VCaP (cell line): ENCODE results near the gene RAB40C.

Experiments used
- H3K27ac ChIP-seq: fragments of 450-650 bp; 2 replicates; pipeline ENCODE4 v1.5.1; 2017
- TF ChIP-seq, protein P1 (sequence below): fragments of 450-650 bp; conservative IDR thresholded peaks from 2 replicates; pipeline ENCODE4 v1.5.1; 2017; ENCODE audit warnings: mild to moderate bottlenecking, moderate library complexity

Gene RAB40C

DNA sequence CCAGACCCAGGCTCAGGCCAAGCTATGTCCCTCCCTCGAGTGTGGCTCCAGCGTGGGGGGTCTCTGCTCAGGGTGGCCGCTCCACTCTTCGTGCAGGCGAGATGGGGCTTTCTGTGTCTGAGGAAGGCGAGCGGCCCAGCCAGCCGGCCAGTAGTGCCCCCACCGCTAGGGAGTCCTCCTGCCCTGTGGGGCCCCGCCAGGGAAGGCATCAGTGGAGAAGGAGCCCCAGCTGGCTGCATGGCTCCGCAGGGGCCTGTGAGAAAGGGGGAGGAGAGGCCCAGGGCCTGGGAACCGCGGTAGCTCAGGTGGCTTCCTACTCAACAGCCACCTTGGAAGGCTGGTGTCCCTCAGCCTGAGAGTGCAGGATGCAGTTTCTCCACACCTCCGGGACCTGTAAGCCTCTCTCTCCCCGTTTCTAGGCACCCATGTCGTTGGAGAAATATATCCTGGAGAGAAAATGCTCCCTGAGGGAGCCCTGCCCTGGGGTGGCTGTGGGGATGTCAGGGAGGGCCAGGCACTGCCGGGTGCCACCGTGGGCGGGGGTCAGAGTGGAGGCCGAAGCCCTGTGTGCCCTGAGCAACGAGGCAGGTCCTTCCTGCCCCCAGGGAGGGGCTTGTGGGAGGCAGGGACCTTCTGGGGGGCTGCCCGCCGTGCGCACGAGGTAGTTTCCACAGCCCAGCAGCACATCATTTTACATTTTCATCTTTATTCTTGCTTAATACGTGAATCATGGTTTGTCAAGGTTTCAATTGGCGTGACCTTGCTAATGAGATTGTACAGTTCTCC is 16.8 kb upstream of the RAB40C start:
- TF ChIP-seq, protein P1, sequence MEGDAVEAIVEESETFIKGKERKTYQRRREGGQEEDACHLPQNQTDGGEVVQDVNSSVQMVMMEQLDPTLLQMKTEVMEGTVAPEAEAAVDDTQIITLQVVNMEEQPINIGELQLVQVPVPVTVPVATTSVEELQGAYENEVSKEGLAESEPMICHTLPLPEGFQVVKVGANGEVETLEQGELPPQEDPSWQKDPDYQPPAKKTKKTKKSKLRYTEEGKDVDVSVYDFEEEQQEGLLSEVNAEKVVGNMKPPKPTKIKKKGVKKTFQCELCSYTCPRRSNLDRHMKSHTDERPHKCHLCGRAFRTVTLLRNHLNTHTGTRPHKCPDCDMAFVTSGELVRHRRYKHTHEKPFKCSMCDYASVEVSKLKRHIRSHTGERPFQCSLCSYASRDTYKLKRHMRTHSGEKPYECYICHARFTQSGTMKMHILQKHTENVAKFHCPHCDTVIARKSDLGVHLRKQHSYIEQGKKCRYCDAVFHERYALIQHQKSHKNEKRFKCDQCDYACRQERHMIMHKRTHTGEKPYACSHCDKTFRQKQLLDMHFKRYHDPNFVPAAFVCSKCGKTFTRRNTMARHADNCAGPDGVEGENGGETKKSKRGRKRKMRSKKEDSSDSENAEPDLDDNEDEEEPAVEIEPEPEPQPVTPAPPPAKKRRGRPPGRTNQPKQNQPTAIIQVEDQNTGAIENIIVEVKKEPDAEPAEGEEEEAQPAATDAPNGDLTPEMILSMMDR, result no peak
- no peak overlapping the region for H3K27ac ChIP-seq

DNA sequence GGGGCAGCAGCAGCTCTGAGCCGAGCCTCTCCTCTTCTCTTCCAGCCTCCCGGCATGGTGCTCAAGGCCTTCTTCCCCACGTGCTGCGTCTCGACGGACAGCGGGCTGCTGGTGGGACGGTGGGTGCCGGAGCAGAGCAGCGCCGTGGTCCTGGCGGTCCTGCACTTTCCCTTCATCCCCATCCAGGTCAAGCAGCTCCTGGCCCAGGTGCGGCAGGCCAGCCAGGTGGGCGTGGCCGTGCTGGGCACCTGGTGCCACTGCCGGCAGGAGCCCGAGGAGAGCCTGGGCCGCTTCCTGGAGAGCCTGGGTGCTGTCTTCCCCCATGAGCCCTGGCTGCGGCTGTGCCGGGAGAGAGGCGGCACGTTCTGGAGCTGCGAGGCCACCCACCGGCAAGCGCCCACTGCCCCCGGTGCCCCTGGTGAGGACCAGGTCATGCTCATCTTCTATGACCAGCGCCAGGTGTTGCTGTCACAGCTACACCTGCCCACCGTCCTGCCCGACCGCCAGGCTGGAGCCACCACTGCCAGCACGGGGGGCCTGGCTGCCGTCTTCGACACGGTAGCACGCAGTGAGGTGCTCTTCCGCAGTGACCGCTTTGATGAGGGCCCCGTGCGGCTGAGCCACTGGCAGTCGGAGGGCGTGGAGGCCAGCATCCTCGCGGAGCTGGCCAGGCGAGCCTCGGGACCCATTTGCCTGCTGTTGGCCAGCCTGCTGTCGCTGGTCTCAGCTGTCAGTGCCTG is 15.7 kb upstream of the RAB40C start:
- TF ChIP-seq, protein P1, result no peak
- no peak overlapping the region for H3K27ac ChIP-seq

DNA sequence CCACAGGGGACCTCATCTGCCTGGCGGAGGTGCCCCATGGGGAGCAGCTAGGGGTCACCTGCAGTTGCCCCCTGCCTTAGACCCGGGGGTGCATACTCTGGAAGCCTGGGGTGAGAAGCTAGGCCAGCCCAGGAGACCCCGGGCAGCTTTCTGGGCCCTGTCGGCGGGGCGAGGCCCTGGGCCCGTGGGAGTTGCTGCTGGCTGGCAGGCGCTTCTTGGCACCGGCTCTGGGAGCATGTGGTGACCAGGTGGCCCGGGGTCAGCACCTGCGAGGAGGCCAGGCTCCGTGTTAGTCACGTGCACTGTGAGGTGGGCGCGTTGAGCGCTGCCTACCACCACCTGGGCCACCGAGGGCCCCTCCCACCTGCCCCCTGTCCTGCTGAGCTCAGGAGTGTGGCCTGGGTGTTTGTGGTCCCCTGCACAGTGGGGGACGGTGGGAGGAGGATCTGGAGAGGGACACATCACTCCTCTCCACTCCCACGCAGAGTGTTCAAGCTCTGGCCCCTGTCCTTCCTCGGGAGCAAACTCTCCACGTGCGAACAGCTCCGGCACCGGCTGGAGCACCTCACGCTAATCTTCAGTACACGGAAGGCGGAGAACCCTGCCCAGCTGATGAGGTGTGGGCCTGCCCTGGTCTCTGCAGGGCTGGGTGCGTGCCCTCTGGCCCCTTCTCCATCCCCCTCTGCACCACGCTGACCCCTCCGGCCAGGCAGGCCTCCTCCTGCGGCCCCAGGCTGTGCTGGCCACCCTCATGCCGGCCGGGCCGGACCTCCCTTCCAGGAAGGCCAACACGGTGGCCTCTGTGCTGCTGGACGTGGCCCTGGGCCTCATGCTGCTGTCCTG is 14.3 kb upstream of the RAB40C start:
- H3K27ac ChIP-seq, result no peak overlapping the region

DNA sequence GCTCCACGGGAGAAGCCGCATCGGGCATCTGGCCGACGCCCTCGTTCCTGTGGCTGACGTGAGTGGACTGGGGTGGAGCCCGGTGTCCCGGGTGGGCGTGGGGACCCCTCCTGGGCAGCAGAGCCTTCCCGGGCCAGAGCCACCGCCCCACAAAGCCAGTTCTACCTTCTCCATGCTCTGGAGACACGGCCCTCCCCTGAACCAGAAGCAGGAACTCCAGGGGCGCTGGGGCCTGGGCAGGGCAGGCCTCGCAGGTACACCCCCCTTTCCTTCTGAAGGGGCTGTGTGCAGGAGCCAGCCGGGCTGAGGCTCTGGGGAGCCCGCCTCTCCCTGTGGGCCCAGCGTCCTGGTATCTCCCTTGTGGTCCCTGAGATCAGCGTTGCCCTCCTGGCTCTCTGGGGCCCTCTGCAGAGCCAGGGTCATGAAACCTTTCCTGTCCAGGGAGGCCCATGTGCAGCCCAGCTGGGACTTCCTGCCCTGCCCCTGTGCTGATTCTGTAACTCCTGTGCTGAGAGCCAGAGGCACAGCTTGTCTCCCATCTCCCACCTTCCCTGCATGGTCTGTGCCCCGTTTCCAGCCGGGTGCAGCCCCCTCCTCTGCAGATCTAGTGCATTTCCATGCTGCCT is 13.6 kb upstream of the RAB40C start:
- no peak overlapping the region for H3K27ac ChIP-seq
- TF ChIP-seq, protein P1, result no peak

More for the DNA sequence above, 14.3 kb upstream of the RAB40C start:
- TF ChIP-seq, protein P1, result no peak

DNA sequence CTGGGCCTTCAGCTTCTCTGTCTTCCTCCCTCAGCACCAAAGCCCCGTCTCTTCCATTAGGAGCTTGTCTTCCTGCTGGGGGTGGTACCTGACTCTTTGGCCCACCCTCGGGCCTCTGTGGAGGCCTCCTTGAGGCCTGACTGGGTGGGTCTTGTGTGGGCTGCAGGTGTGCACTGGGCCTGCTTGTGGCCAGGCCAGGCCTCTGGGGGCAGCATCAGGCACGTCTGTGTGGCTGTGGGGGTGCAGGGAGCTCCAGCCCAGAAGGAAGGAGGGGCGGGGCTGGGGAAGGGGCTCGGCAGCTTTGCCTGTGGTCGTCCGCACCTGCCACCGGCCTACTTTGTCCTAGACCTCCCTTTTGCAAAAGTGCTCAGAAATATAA is 13.1 kb upstream of the RAB40C start:
- no peak overlapping the region for H3K27ac ChIP-seq
- TF ChIP-seq, protein P1, result 0 out of 2 replicates have a peak, but pooled peaks have one; percentile 15

DNA sequence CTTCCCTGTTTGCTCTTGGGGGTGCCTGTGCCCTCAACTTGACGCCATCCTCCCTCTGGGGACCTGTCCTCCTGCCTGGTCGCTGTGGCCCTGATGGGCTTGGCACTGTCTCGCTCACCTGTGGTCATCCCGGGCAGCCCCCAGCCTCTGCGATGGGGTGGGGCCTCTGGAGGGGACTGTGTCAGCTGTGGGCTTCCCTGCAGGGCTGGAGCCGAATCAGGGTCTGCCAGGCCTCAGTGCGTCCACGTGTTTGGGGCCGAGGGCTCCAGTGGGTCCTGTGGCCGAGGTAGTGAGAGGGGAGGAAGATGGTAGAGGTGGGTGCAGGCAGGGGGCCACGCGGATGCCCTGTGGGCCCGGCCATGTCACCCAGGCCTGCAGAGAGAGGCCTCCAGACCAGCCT is 12.1 kb upstream of the RAB40C start:
- TF ChIP-seq, protein P1, result no peak
- H3K27ac ChIP-seq, result no peak overlapping the region
